SK-N-SH (cell line): ENCODE data around the gene MLLT11. TPM values are rescaled to one million over a fixed set of nuclear protein-coding genes. Genes with fewer than 3 reads are reported as not detected.

Experiments
- CTCF ChIA-PET: fragments of 300-600, 350-600 bp; formaldehyde crosslinking; extraction: SDS; loops from one replicate; lab custom pipeline; 2021; lab: Yijun Ruan, JAX
- POLR2A ChIA-PET: fragments of 350-600 bp; sonication (Branson Sonifier 250); formaldehyde crosslinking; extraction: SDS; loops from one replicate; lab custom pipeline; 2020; ENCODE audit warnings: antibody characterized with exemption, inconsistent platforms; lab: Yijun Ruan, JAX
- DNase-seq: peaks from one replicate; pipeline ENCODE4 v3.0.0; 2012
- H2AFZ ChIP-seq: fragments of 200-600 bp; sonication (generic); 2 replicates; pipeline ENCODE4 v1.8.1; 2016; ENCODE audit warnings: antibody characterized with exemption, mild to moderate bottlenecking, low read depth
- H3F3A ChIP-seq: fragments of 200-600 bp; sonication (generic); replicated peaks from 2 replicates; pipeline ENCODE3; 2016; ENCODE audit warnings: antibody characterized with exemption, mild to moderate bottlenecking; ENCODE audit not compliant: insufficient read depth
- H3K27ac ChIP-seq, 2 experiments: fragments of 200-500 bp in 1 of 2; fragments of 200-600 bp in 1 of 2; sonication (Bioruptor generic) in 1 of 2; sonication (generic), shearing (Covaris generic) in 1 of 2; 2 replicates each; pipeline versions ENCODE4 v1.5.1 to v1.6.1; 2014 to 2016; ENCODE audit warnings: low read depth in 2 of 2, inconsistent platforms in 1 of 2, low read length in 1 of 2, mild to moderate bottlenecking in 1 of 2, mixed read lengths in 1 of 2
- H3K27me3 ChIP-seq: fragments of 200-600 bp; sonication (generic), shearing (Covaris generic); 2 replicates; pipeline ENCODE4 v1.6.1; 2016; ENCODE audit warnings: mixed run types; ENCODE audit not compliant: insufficient read depth
- H3K36me3 ChIP-seq, 2 experiments: fragments of 200-500 bp in 1 of 2; fragments of 200-600 bp in 1 of 2; sonication (Bioruptor generic) in 1 of 2; sonication (generic) in 1 of 2; replicated peaks in 1 of 2; 2 replicates each; pipeline versions ENCODE3 to v1.5.1; 2014 to 2016; ENCODE audit warnings: low read length in 1 of 2, mild to moderate bottlenecking in 1 of 2; ENCODE audit not compliant: insufficient read depth in 2 of 2, control insufficient read depth in 1 of 2
- H3K4me1 ChIP-seq, 2 experiments: fragments of 200-500 bp in 1 of 2; fragments of 200-600 bp in 1 of 2; sonication (Bioruptor generic) in 1 of 2; sonication (generic), shearing (Covaris generic) in 1 of 2; 2 replicates each; pipeline versions ENCODE4 v1.5.1 to v1.6.1; 2014 to 2016; ENCODE audit warnings: low read depth in 1 of 2, low read length in 1 of 2, mixed run types in 1 of 2; ENCODE audit not compliant: insufficient read depth in 2 of 2, control insufficient read depth in 1 of 2
- H3K4me2 ChIP-seq: fragments of 200-600 bp; sonication (generic), shearing (Covaris generic); 2 replicates; pipeline ENCODE4 v1.6.1; 2017; ENCODE audit warnings: mixed run types
- H3K4me3 ChIP-seq, 2 experiments: fragments of 200-500 bp in 1 of 2; fragments of 200-600 bp in 1 of 2; sonication (Bioruptor generic) in 1 of 2; sonication (generic), shearing (Covaris generic) in 1 of 2; 2 replicates each; pipeline versions ENCODE4 v1.5.1 to v1.8.1; 2014 to 2016; ENCODE audit warnings: low read depth in 2 of 2, inconsistent platforms in 1 of 2, low read length in 1 of 2, mild to moderate bottlenecking in 1 of 2, mixed read lengths in 1 of 2, moderate library complexity in 1 of 2
- H3K79me2 ChIP-seq: fragments of 200-600 bp; sonication (generic); 2 replicates; pipeline ENCODE4 v1.8.1; 2017; ENCODE audit warnings: mild to moderate bottlenecking; ENCODE audit not compliant: insufficient read depth
- H3K9ac ChIP-seq: fragments of 200-600 bp; sonication (generic); 2 replicates; pipeline ENCODE4 v1.6.1; 2017; ENCODE audit warnings: mixed run types
- H3K9me2 ChIP-seq: fragments of 200-600 bp; sonication (generic); 2 replicates; pipeline ENCODE4 v1.6.1; 2017; ENCODE audit warnings: mixed run types
- H3K9me3 ChIP-seq: fragments of 200-600 bp; sonication (generic); 2 replicates; pipeline ENCODE4 v1.6.1; 2017; ENCODE audit warnings: mixed run types, mild to moderate bottlenecking, moderate library complexity
- H4K20me1 ChIP-seq: fragments of 200-600 bp; sonication (generic); 2 replicates; pipeline ENCODE4 v1.6.1; 2017; ENCODE audit warnings: mild to moderate bottlenecking, mixed run types; ENCODE audit not compliant: insufficient read depth
- CHD2 ChIP-seq: fragments of 150-350 bp; IDR thresholded peaks from 2 replicates; pipeline ENCODE4 v1.6.1; 2018; ENCODE audit warnings: low read length; ENCODE audit not compliant: partially characterized antibody
- CTCF ChIP-seq: fragments of 200-600 bp; sonication (generic); IDR thresholded peaks from 2 replicates; pipeline ENCODE4 v1.6.1; 2017; ENCODE audit warnings: antibody characterized with exemption, mild to moderate bottlenecking, moderate library complexity
- ELF1 ChIP-seq: IDR thresholded peaks from 2 replicates; pipeline ENCODE4 v1.4.0; 2012
- FOSL2 ChIP-seq: IDR thresholded peaks from 2 replicates; pipeline ENCODE4 v1.4.0; 2012; ENCODE audit warnings: low read depth, mild to moderate bottlenecking, moderate library complexity, borderline replicate concordance
- GABPA ChIP-seq: IDR thresholded peaks from 2 replicates; pipeline ENCODE4 v1.4.0; 2012; ENCODE audit warnings: low read depth, mild to moderate bottlenecking
- IRF3 ChIP-seq: fragments of 150-350 bp; IDR thresholded peaks from 2 replicates; pipeline ENCODE4 v1.6.1; 2016; ENCODE audit warnings: mild to moderate bottlenecking, low read depth, low read length
- JUND ChIP-seq: IDR thresholded peaks from 2 replicates; pipeline ENCODE4 v1.4.0; 2012
- PBX3 ChIP-seq: IDR thresholded peaks from 2 replicates; pipeline ENCODE4; 2012
- POLR2AphosphoS5 ChIP-seq: IDR thresholded peaks from 2 replicates; pipeline ENCODE4 v1.6.1; 2012; ENCODE audit warnings: low read depth, low read length
- RAD21 ChIP-seq: IDR thresholded peaks from 2 replicates; pipeline ENCODE4 v1.6.1; 2012; ENCODE audit warnings: mild to moderate bottlenecking, low read length
- REST ChIP-seq: IDR thresholded peaks from 2 replicates; pipeline ENCODE4 v1.6.1; 2012; ENCODE audit warnings: mild to moderate bottlenecking, low read depth, low read length, moderate library complexity
- RXRA ChIP-seq: IDR thresholded peaks from 2 replicates; pipeline ENCODE4 v1.4.0; 2012; ENCODE audit warnings: low read depth, mild to moderate bottlenecking, borderline replicate concordance
- SIN3A ChIP-seq: IDR thresholded peaks from 2 replicates; pipeline ENCODE4 v1.6.1; 2012; ENCODE audit warnings: low read depth, mild to moderate bottlenecking, low read length, moderate library complexity, borderline replicate concordance
- SMC3 ChIP-seq: IDR thresholded peaks from 2 replicates; pipeline ENCODE4 v1.6.1; 2012; ENCODE audit warnings: low read depth, low read length, improper control_type of control experiment
- TCF12 ChIP-seq: IDR thresholded peaks from 2 replicates; pipeline ENCODE4 v1.4.0; 2012
- TEAD4 ChIP-seq: IDR thresholded peaks from 2 replicates; pipeline ENCODE4 v1.4.0; 2012; ENCODE audit warnings: mild to moderate bottlenecking, borderline replicate concordance; ENCODE audit not compliant: insufficient read depth
- USF1 ChIP-seq: IDR thresholded peaks from 2 replicates; pipeline ENCODE4 v1.4.0; 2012; ENCODE audit warnings: low read depth, borderline replicate concordance
- polyA plus RNA-seq, 3 experiments: library from polyadenylated mRNA; depleted of rRNA; stranded (reverse); fragments of >200 nt; gene quantifications; 2 replicates each; pipeline ENCODE4 v1.2.3, GENCODE V29; 2012

MLLT11 gene
- polyA plus RNA-seq, 1 of the 3 experiments (the other 2 are of a cell fraction): 26.7 TPM

- Histone ChIP-seq H3K36me3 (no peaks in the 10 kb centered on the region), H3K9me3 (no peaks in the 10 kb centered on the region), H3K9me2 (no peaks in the 10 kb centered on the region), H3K4me3 (no peak overlapping the region), H3K9ac (no peak overlapping the region), H2AFZ (no peak overlapping the region), H3K4me1 (peaks cover 0 to 7% of the 10 kb centered on the region in 2 experiments; a peak in 2 of 4 replicates), H3K79me2 (no peaks in the 10 kb centered on the region), H3F3A (no peaks in the 10 kb centered on the region), H3K27ac (no peak overlapping the region), H3K4me2 (no peak overlapping the region)
- DNase-seq: no peak
- TF ChIP-seq SMC3 (no peak), RAD21 (no peak), TEAD4 (no peak), GABPA (no peak), FOSL2 (no peak), ELF1 (no peak), POLR2AphosphoS5 (no peak), USF1 (no peak), REST (no peak), RXRA (no peak), SIN3A (no peak), PBX3 (no peak), CHD2 (no peak), IRF3 (no peak), JUND (no peak), CTCF (no peak), TCF12 (no peak)
- TF ChIP-seq, all 33 proteins: peak for 0
- Histone ChIP-seq H4K20me1 (no peaks in the 10 kb centered on the region), H3K27me3 (no peaks in the 10 kb centered on the region)
- POLR2A ChIA-PET: no interaction called here
- CTCF ChIA-PET: interaction anchor here (0.8 to 9.3 kb wide), 4 partner anchors 9 to 147 kb away, joined by 3 to 113 read pairs (median 4); partner anchors contain the start of gene TNFAIP8L2
Measured at GRCh38 chr1:151104630-151105029, 44.4 kb downstream of the MLLT11 start.
